Effector memory CD4-positive, alpha-beta T cell (primary cell): Measurements from ENCODE around the gene CIAO2A.
"Not testable (repeated sequence)": the region's sequence is repeated elsewhere in the genome, so short reads cannot be mapped to it uniquely, and the experiment has no call there.

ENCODE experiments used
- DNase-seq, 3 donors: peaks; one replicate each; pipeline ENCODE4 v3.0.0-alpha.2; 2020
- H3K27ac ChIP-seq: 2 replicates; pipeline ENCODE4 v1.7.0; 2013; ENCODE audit warnings: mild to moderate bottlenecking, low read length, moderate library complexity; ENCODE audit not compliant: insufficient read depth, poor library complexity, severe bottlenecking
- H3K27me3 ChIP-seq: replicated peaks from 2 replicates; pipeline ENCODE4 v1.7.0; 2013; ENCODE audit warnings: mild to moderate bottlenecking, low read length; ENCODE audit not compliant: insufficient read depth, control insufficient read depth, poor library complexity, severe bottlenecking
- H3K36me3 ChIP-seq: 2 replicates; pipeline ENCODE4 v1.7.0; 2013; ENCODE audit warnings: mild to moderate bottlenecking, low read length, moderate library complexity; ENCODE audit not compliant: control insufficient read depth, insufficient read depth
- H3K4me1 ChIP-seq: 2 replicates; pipeline ENCODE4 v1.7.0; 2013; ENCODE audit warnings: low read length, mild to moderate bottlenecking; ENCODE audit not compliant: control insufficient read depth, insufficient read depth, poor library complexity, severe bottlenecking
- H3K4me3 ChIP-seq: 2 replicates; pipeline ENCODE4 v1.7.0; 2013; ENCODE audit warnings: low read length, low read depth, mild to moderate bottlenecking; ENCODE audit not compliant: insufficient read depth, poor library complexity, severe bottlenecking
- H3K9me3 ChIP-seq: 2 replicates; pipeline ENCODE4 v1.7.0; 2013; ENCODE audit warnings: mild to moderate bottlenecking, low read length, moderate library complexity; ENCODE audit not compliant: control insufficient read depth

CIAO2A gene

DNA sequence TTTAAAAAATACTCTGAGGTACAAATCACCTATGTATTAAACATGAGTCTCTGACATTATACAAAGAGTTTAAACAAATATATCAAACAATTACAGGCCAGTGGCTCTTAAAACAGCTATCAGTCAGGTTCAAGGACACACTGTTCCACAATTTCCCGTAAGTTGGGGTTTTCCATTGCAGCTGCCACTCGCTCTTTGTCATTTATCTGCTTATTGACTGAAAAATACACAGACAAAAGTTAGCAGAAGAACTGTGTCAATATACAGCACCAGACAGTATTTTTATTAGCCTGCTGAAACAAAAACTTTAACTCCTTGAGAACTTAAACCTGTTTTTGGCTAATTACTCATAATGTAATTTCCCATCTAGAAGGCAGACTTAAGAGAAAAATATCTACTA lies 20.8 kb downstream of the CIAO2A start:
- H3K36me3 ChIP-seq = peaks cover 16% of the 10 kb centered on the region
- DNase-seq = no peak
- H3K4me1 ChIP-seq = no peaks in the 10 kb centered on the region
- no peaks in the 10 kb centered on the region for H3K27me3 ChIP-seq
- H3K4me3 ChIP-seq = no peak overlapping the region
- H3K27ac ChIP-seq = no peak overlapping the region
- no peaks in the 10 kb centered on the region for H3K9me3 ChIP-seq

DNA sequence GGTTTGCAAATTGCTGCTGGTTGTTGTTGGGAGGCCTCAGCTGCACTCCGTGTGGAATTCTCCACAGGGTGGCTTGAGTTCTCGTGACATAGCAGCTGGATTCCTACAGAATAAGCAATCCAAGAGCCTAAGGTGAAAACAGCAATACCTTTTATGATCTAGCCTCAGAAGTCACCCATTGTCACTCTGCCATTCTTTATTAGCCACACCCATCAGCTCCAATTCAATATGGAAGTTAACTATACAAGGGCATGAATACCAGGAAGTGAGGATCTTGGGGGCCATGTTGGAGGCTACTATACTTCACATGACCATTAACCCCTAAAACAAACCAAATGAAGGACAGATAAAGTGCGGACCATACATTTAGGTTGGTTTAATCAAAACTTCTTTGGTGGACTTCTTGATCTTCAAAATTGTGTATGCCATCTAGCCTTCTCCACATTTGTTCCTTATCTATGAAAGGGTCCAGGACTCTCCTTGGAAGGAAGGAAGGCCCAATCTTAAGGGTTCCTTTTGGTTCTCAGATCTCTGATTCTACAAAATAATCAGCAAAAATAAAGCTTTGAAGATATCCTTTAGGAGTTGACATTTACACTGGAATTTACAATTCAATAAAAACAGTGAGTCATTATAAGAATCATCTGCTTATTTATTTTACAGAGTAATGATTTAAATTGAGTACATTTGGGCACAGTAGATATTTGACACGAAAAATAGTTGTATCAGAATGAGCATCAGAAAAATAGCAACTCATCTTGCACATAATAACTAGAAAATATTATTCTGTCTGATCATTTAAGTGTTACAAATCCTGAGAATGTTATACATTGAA lies 21.5 kb downstream of the CIAO2A start:
- Histone ChIP-seq H3K4me1 (no peaks in the 10 kb centered on the region), H3K36me3 (peaks cover 16% of the 10 kb centered on the region), H3K4me3 (no peak overlapping the region)

DNA sequence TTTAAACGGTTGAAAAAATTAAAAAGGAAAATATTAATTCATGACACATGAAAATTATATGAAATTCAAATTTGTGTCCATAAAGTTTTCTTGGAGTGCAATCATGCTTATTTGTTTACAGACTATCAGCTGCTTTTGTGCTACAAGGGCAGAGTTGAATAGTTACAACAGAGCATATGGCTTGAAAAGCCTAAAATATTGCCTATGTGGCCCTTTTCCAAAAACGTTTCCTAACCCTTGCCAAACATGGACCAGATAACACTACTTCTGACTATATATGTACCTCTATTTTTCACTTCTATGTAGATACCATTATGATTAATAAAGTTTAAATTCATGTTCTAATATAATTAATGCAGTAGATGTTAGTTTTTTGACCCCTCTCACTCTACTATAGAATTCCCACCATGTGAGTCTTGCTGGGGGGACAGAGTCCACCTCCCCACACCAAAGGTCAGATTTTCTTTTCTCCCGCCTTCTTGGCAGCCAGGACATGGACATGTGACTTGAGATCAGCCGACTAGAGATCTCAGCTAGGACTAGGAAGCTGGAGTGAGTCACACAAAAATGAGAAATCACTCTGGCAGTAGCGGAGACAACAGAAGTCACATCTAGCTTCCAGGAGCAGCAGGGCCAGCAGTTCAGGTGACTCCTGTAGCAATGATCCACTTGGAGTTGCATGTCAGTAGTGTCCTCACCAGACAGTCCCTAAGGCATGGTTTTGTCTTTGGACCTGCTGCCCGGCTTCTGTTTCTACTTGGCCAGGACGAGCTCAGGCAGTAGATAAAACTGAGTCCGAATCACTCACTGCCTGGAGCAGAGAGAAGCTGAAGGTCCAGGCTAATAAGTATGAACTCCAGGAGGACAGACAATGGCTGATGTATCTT lies 22.4 kb downstream of the CIAO2A start:
- H3K27me3 ChIP-seq = no peaks in the 10 kb centered on the region
- no peak overlapping the region for H3K27ac ChIP-seq
- no peak overlapping the region for H3K4me3 ChIP-seq
- DNase-seq = no peak
- no peaks in the 10 kb centered on the region for H3K4me1 ChIP-seq
- peaks cover 16% of the 10 kb centered on the region for H3K36me3 ChIP-seq
- H3K9me3 ChIP-seq = no peaks in the 10 kb centered on the region

More for the DNA sequence above, 21.5 kb downstream of the CIAO2A start:
- no peak for DNase-seq
- Histone ChIP-seq H3K9me3 (no peaks in the 10 kb centered on the region), H3K27ac (no peak overlapping the region), H3K27me3 (no peaks in the 10 kb centered on the region)

DNA sequence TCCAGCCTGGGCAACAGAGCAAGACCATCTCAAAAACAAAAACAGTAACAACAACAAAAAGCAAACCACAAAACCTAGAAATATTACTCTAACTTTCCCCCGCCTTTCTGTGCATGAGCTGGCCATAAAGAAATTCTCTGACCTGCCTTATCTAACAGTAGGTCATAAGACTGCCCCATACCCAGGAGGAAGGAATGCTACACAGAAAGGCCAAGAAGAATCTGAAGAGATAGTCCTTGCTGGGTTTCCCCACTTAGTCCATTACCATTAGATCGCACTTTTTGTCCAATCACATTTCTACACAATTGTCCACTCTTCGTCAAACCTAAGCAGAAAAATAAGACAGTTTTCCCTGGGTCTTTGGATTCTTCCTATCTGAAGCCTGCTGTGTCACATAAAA lies 23.5 kb downstream of the CIAO2A start:
- Histone ChIP-seq H3K27me3 (no peaks in the 10 kb centered on the region), H3K27ac (no peak overlapping the region), H3K4me1 (no peaks in the 10 kb centered on the region), H3K4me3 (no peak overlapping the region), H3K9me3 (no peaks in the 10 kb centered on the region), H3K36me3 (peaks cover 12% of the 10 kb centered on the region)
- DNase-seq = no peak

DNA sequence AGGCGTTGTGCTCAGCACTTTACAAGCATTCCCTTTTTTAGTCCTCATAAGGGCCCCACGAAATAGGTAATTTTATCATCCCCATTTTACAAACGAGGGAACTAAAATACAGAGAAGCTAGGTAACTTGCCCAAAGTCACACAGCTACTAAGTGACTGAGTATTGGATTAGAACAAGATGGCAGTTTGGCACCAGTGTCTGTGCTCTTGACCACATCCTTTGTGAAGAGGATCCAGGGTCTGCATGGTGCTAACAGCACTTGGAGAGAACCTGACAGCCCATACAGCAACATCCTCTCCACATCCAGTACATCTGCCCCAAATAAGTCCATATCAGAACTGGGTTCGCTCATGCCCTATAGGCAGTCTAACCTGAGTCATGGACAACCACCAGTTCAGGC lies 25.5 kb downstream of the CIAO2A start:
- Histone ChIP-seq H3K27me3 (no peaks in the 10 kb centered on the region), H3K9me3 (no peaks in the 10 kb centered on the region), H3K4me3 (no peak overlapping the region), H3K36me3 (peaks cover 5% of the 10 kb centered on the region), H3K4me1 (no peaks in the 10 kb centered on the region), H3K27ac (no peak overlapping the region)
- DNase-seq = no peak

DNA sequence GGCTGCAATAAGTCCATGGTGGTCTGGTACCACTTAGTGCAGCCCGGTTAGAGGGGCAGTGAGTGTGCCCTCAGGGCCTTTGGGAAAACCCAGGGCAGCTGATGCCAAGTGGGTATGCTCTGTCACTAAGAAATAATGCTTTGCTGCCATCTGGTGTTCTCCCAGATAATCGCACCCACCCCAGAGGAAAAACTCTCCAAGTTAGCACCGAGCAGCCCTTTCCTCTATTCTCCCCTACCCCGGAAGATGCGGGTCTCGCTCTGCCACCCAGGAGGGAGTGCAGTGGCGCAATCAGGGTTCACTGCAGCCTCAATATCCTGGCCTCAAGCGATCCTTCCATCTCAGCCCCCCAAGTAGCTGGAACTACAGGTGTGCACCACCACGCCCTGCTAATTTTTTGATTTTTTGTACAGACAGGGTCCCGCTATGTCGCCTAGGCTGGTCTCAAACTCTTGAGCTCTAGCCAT lies 26.0 kb downstream of the CIAO2A start:
- Histone ChIP-seq H3K27me3 (no peaks in the 10 kb centered on the region), H3K4me3 (no peak overlapping the region), H3K27ac (no peak overlapping the region), H3K4me1 (no peaks in the 10 kb centered on the region), H3K36me3 (peaks cover 5% of the 10 kb centered on the region), H3K9me3 (no peaks in the 10 kb centered on the region)
- DNase-seq = peak; percentile 28 to 53 (median 34)

DNA sequence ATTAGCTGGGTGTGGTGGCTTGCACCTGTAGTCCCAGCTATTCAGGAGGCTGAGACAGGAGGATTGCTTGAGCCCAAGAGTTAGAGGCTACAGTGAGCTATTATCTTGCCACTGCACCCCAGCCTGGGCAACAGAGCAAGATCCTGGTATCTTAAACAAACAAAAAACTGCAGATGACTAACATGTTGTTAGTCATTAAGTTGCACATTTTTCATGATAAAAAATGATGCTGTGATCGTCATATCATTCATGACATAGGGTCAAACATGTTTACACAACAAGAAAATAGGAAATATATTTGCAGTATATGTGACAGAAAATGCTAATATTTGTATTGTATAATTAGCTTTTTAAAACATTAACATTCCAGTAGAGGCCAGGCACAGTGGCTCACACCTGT lies 27.2 kb downstream of the CIAO2A start:
- H3K27ac ChIP-seq = no peak overlapping the region
- no peaks in the 10 kb centered on the region for H3K27me3 ChIP-seq
- no peak overlapping the region for H3K4me3 ChIP-seq
- H3K36me3 ChIP-seq = no peaks in the 10 kb centered on the region
- H3K4me1 ChIP-seq = no peaks in the 10 kb centered on the region
- DNase-seq = no peak
- no peaks in the 10 kb centered on the region for H3K9me3 ChIP-seq

DNA sequence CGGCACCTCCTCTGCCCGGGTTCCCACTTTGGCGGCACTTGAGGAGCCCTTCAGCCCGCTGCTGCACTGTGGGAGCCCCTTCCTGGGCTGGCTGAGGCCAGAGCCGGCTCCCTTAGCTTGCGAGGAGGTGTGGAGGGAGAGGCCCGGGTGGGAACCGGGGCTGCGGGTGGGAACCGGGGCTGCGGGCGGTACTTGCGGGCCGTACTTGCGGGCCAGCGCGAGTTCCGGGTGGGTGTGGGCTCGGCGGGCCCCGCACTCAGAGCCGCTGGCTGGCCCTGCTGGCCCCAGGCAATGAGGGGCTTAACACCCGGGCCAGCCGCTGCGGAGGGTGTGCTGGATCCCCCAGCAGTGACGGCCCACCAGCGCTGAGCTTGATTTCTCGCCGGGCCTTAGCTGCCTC lies 32.9 kb downstream of the CIAO2A start:
- Histone ChIP-seq H3K4me3 (no peak overlapping the region), H3K9me3 (no peaks in the 10 kb centered on the region)
- DNase-seq = no peak

DNA sequence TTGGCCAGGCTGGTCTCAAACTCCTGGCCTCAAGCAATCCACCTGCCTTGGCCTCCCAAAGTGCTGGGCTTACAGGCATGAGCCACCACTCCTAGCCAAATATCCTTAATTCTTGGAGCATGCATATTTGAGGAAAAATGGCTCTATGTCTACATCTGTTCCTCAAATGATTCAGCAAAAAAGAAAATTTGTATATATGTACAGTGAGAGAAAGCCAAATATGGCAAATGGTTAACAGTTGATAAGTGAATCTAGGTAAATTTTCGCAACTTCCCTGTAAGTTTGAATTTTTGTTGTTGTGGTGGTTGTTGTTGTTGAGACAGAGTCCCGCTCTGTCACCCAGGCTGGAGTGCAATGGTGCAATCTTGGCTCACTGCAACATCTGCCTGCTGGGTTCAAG lies 34.5 kb downstream of the CIAO2A start:
- H3K27ac ChIP-seq = not testable (repeated sequence)

More for the DNA sequence above, 32.9 kb downstream of the CIAO2A start:
- Histone ChIP-seq H3K4me1 (no peaks in the 10 kb centered on the region), H3K27ac (no peak overlapping the region), H3K36me3 (no peaks in the 10 kb centered on the region), H3K27me3 (no peaks in the 10 kb centered on the region)

DNA sequence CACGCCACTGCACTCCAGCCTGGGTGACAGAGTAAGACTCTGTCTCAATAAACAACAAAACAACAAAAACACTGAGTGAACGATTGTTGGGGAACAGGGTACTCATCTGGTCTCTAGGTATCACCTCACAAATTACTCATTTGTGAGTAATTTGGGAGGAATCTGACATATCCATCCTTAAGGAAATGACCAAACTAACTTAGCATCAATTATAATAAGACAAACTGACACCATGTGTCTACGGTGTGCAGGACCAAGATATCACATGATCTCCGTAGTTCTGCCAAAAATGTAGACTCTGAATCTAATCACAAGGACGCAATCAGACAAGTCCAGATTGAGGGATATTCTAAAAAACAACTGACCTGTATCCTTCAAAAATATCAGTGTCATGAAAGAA lies 35.4 kb downstream of the CIAO2A start:
- H3K9me3 ChIP-seq = no peaks in the 10 kb centered on the region
- DNase-seq = no peak
- no peaks in the 10 kb centered on the region for H3K4me1 ChIP-seq
- H3K27ac ChIP-seq = no peak overlapping the region
- no peaks in the 10 kb centered on the region for H3K27me3 ChIP-seq
- H3K36me3 ChIP-seq = no peaks in the 10 kb centered on the region
- no peak overlapping the region for H3K4me3 ChIP-seq

More for the DNA sequence above, 34.5 kb downstream of the CIAO2A start:
- not testable (repeated sequence) for H3K9me3 ChIP-seq, H3K4me1 ChIP-seq, H3K27me3 ChIP-seq, H3K4me3 ChIP-seq, H3K36me3 ChIP-seq, DNase-seq
